GM18499 (cell line): ENCODE data around the gene BIVM.

Experiments
- ATAC-seq: cut with Tn5 transposase; IDR thresholded peaks from one replicate; pipeline ENCODE4 v1.9.1; 2021; ENCODE audit warnings: moderate number of reproducible peaks; ENCODE audit not compliant: insufficient read depth, unreplicated experiment

The BIVM gene

GRCh38 chr13:102838273-102838672, 39.4 kb downstream of the BIVM start:
- ATAC-seq: no peak

DNA sequence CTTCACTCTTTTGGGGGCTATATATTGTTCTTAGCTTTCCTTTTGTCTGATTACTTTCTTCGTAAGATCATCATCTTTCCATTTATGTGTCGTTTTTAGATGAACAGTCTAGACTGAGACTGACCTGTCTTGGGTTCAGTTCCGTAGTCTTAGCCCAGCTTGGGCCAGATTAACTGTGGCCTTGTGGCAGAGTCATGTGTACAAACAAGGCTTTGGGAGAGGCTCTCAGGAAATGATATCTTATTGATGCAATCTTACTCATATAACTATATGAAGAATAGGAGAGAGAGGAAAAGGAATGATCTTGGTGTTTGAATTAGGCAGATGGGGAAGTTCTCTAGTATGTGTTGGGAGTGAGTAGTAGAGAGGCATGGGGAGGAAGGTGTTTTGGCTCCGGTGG, 40.1 kb downstream of the BIVM start:
- no peak for ATAC-seq

DNA sequence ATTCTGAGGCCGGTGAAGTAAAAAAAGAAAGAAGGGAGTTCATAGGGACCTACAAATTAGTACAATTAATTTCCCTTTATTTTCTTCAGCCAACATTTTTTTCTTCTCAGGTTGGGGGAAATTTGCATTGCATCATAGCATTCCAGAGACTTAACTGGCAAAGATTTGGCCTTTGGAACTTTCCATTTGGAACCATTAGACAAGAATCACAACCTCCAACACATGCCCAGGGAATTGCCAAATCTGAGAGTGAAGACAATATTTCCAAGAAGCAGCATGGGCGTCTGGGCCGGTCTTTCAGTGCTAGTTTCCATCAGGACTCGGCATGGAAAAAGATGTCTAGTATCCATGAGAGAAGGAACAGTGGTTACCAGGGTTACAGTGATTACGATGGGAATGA, 40.5 kb downstream of the BIVM start:
- no peak for ATAC-seq

- ATAC-seq: peak; percentile 9
Measured at GRCh38 chr13:102845289-102845629, 46.3 kb downstream of the BIVM start.

- peak; percentile 78 for ATAC-seq
Measured at GRCh38 chr13:102845630-102846260, 46.8 kb downstream of the BIVM start, which contains the start of gene ERCC5. Gene ERCC5 (plus strand): TSS chr13:102846032. CDS start chr13:102846267, 235 bp downstream.

- no peak for ATAC-seq
Measured at GRCh38 chr13:102846261-102847015, 47.5 kb downstream of the BIVM start.

DNA sequence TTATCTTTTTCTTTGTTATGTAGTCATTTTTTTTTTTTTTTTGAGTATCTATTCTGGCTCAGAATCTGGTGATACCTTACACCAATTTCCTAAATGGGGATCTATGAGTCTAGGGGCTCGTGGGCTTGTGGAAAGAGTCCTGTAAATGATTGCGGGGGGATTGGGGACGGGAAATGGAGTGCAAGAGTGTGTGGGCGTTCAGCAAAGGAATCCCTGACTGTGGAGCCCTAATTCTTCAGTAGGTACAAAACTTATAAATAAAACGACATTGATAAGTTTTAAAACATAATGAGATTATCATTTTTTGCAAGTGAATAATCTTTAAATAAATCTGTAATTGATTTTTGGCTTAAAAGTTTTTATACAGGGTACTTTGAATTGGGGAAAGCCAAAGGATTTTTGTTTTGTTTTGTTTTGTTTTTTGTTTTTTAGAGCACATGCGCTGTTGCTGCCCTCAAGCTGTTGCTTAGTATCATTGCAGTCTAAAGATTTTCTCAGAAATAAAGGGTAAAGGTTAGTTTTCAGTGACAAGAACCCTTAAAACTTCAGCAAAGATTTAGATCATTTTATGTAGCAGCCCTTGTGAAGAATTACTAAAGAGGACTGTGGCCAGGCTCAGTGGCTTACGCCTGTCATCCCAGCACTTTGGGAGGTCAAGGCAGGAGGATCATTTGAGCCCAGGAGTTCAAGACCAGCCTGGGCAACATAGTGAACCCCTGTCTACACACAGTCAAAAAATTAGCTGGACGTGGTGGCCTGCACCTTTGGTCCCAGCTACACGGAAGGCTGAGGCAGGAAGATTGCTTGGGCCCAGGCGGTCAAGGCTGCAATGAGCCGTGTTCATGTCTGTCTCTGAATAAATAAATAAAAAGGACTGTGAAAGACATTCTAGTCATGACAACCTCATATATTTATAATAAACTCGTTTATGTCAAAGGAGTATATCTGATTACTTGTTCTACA, 48.6 kb downstream of the BIVM start:
- ATAC-seq: no peak

DNA sequence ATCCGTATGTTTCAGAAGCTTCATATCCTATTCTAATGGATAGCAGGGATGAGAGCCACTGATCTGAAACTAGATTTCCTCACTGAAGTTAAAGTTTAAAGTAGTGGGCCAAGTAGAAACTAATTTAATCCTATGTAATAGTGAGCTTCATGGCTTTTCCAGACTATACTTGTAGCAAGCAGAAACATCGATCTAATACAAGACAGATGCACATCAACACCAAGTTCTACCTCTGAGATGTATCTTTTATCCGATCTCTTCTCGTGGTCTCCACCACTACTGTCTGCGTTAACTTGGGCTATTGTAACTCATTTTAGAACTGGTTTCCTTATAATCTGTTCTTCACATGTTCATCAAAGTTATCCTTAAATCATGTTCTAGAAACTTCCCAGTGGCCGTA, 50.0 kb downstream of the BIVM start:
- ATAC-seq: no peak

GRCh38 chr13:102852556-102852955, 53.6 kb downstream of the BIVM start:
- ATAC-seq: no peak

- ATAC-seq: no peak
Measured at GRCh38 chr13:102854675-102855074, 55.8 kb downstream of the BIVM start.

GRCh38 chr13:102856557-102856956, 57.6 kb downstream of the BIVM start:
- ATAC-seq: no peak

GRCh38 chr13:102862624-102863210, 63.8 kb downstream of the BIVM start:
- ATAC-seq: no peak

DNA sequence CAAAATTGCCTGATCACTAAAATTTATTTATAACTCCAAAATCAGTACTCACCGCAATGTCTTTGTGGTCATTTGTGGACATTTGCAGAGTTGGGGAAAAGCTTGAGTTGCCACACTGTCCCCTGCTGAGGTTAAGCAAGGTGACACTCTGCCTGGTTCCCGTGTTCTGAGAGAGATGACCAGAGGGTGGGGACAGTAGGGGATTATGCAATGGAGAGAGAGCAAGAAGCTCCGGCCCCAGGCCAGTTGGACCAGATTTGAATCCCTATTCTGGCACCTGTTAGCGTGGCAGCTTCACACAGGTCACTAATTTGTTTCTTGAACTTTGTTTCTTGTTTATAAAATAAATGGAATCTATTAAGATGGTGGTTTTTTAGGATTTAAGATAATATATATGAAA, 64.7 kb downstream of the BIVM start:
- ATAC-seq: no peak

GRCh38 chr13:102868366-102868936, 69.5 kb downstream of the BIVM start:
- ATAC-seq: no peak

GRCh38 chr13:102869948-102870676, 71.2 kb downstream of the BIVM start:
- peak; percentile 15 for ATAC-seq

GRCh38 chr13:102870677-102871415, 71.9 kb downstream of the BIVM start:
- peak; percentile 63 for ATAC-seq

- ATAC-seq: no peak
Measured at GRCh38 chr13:102872131-102872530, 73.2 kb downstream of the BIVM start.

DNA sequence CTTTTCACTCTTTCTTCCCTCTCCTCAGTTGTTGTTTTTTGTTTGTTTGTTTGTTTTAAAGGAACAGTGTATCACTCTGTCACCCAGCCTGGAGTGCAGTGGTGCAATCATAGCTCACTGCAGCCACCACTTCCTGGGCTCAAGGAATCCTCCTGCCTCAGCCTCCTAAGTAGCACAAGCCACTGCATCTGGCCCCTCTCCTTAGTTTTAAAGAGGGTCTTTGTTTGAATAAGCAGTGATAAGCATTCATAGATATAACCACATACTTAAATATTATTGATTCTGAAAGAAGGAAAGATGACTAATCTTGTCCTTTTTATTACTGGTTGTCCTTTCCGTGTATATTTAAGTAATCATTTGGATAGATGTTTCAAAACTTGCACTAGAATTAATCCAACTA, 73.6 kb downstream of the BIVM start:
- ATAC-seq: no peak

DNA sequence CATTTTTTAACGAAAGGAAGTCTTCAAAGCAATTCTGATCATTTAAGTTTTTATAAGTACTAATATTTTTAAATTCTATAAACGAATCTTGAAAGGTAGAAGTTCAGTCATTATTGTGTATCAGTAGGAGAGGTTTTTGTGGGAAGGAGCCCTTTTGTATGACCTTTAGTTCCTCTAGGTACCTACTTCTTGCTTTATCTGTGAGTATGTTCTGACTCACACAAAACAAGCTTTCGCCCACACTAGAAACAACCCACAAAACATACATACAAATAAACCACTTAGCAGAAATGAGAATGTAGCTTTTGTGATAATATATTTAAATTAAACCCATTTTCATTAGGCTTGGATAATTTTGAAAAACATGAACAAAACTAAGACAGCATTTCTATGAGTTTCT, 74.7 kb downstream of the BIVM start:
- ATAC-seq: peak; percentile 47
